AG09319 (cell line): ENCODE measurements around the gene MTPN.

Experiments used
- DNase-seq: peaks from one replicate; pipeline ENCODE4 v3.0.0-alpha.2; 2010; ENCODE audit warnings: low read depth; ENCODE audit errors: extremely low read depth
- TF ChIP-seq, protein P1 (sequence below): IDR thresholded peaks from 2 replicates; pipeline ENCODE4 v1.5.1; 2011; ENCODE audit warnings: low read depth, mild to moderate bottlenecking, inconsistent platforms, low read length, moderate library complexity

The MTPN gene

GRCh38 chr7:136014659-136015058 is 37.5 kb upstream of the MTPN start:
- no peak for DNase-seq
- TF ChIP-seq, protein P1, sequence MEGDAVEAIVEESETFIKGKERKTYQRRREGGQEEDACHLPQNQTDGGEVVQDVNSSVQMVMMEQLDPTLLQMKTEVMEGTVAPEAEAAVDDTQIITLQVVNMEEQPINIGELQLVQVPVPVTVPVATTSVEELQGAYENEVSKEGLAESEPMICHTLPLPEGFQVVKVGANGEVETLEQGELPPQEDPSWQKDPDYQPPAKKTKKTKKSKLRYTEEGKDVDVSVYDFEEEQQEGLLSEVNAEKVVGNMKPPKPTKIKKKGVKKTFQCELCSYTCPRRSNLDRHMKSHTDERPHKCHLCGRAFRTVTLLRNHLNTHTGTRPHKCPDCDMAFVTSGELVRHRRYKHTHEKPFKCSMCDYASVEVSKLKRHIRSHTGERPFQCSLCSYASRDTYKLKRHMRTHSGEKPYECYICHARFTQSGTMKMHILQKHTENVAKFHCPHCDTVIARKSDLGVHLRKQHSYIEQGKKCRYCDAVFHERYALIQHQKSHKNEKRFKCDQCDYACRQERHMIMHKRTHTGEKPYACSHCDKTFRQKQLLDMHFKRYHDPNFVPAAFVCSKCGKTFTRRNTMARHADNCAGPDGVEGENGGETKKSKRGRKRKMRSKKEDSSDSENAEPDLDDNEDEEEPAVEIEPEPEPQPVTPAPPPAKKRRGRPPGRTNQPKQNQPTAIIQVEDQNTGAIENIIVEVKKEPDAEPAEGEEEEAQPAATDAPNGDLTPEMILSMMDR = no peak

GRCh38 chr7:136012238-136012637 is 35.1 kb upstream of the MTPN start:
- TF ChIP-seq, protein P1 = no peak
- no peak for DNase-seq

GRCh38 chr7:136009488-136010079 is 32.4 kb upstream of the MTPN start:
- peak; percentile 14 for DNase-seq

DNA sequence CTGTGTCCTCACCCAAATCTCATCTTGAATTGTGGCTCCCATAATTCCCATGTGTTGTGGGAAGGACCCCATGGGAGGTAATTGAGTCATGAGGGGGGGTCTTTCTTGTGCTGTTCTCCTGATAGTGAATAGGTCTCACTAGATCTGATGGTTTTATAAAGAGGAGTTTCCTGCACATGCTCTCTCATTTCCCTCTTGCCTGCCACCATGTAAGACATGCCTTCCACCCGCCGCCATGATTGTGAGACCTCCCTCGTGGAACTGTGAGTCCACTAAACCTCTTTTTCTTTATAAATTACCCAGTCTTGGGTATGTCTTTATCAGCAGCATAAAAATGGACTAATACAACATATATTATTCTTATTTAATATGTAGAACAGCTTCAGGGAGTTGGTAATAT is 29.0 kb upstream of the MTPN start:
- TF ChIP-seq, protein P1 = no peak

More at GRCh38 chr7:136009488-136010079, 32.4 kb upstream of the MTPN start:
- TF ChIP-seq, protein P1 = peak; percentile 53

DNA sequence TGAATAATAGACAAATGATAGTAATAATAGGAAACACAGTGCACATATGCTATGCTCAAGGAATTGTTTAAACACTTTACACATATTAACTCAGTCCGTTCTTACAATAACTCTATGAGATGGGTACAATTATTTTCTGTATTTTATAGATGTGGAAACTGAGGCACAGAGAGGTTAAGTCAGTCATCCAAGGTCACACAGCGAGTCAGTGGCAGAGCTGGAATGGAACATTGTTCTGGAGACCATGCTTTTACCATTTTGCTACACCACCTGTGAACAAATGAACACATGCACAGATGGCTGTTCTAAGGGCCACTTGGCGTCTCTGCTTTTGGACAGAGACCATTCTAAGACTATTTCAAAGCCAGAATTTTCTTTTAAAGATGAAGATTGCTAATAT is 26.9 kb upstream of the MTPN start:
- TF ChIP-seq, protein P1 = no peak
- DNase-seq = no peak

More for the DNA sequence above, 29.0 kb upstream of the MTPN start:
- DNase-seq = no peak

GRCh38 chr7:136002802-136003201 is 25.6 kb upstream of the MTPN start:
- TF ChIP-seq, protein P1 = no peak
- DNase-seq = no peak

- TF ChIP-seq, protein P1 = no peak
- no peak for DNase-seq
Observed at GRCh38 chr7:136000288-136000913, 23.2 kb upstream of the MTPN start.
